GM23338 (cell line): ENCODE results near the gene DNAH8. TPM values are rescaled to one million over a fixed set of nuclear protein-coding genes. Genes with fewer than 3 reads are reported as not detected.

Experiments
- ATAC-seq: fragments of 200-7000 bp; cut with Tn5 transposase; 3 replicates; pipeline ENCODE4 v1.9.1; 2020
- DNase-seq: peaks from one replicate; pipeline ENCODE4 v3.0.0-alpha.2; 2015; ENCODE audit warnings: low spot score
- H2AFZ ChIP-seq: fragments of 200-600 bp; sonication (generic); 2 replicates; pipeline ENCODE4 v1.8.0; 2016; ENCODE audit warnings: antibody characterized with exemption, mild to moderate bottlenecking, moderate library complexity
- H3F3A ChIP-seq: fragments of 200-600 bp; sonication (generic); replicated peaks from 2 replicates; pipeline ENCODE4 v1.8.0; 2017; ENCODE audit warnings: antibody characterized with exemption, mixed run types, low read depth
- H3K27ac ChIP-seq: fragments of 200-600 bp; sonication (generic); 2 replicates; pipeline ENCODE4 v1.6.1; 2016; ENCODE audit warnings: low read depth
- H3K27me3 ChIP-seq: fragments of 200-600 bp; sonication (generic); 2 replicates; pipeline ENCODE4 v1.8.0; 2016; ENCODE audit warnings: mild to moderate bottlenecking, mixed run types, moderate library complexity; ENCODE audit not compliant: insufficient read depth
- H3K36me3 ChIP-seq: fragments of 200-600 bp; sonication (generic); 2 replicates; pipeline ENCODE4 v1.8.0; 2016; ENCODE audit warnings: mild to moderate bottlenecking; ENCODE audit not compliant: insufficient read depth
- H3K4me1 ChIP-seq: fragments of 200-600 bp; sonication (generic); 2 replicates; pipeline ENCODE4 v1.8.0; 2016; ENCODE audit warnings: mild to moderate bottlenecking, moderate library complexity; ENCODE audit not compliant: insufficient read depth
- H3K4me2 ChIP-seq: fragments of 200-600 bp; sonication (generic); 2 replicates; pipeline ENCODE4 v1.7.1; 2017; ENCODE audit warnings: mixed run types
- H3K4me3 ChIP-seq: fragments of 200-600 bp; sonication (generic); 2 replicates; pipeline ENCODE4 v1.6.1; 2016; ENCODE audit warnings: mixed run types
- H3K79me2 ChIP-seq: fragments of 200-600 bp; sonication (generic); replicated peaks from 2 replicates; pipeline ENCODE4 v1.8.0; 2017; ENCODE audit warnings: mild to moderate bottlenecking; ENCODE audit not compliant: insufficient read depth
- H3K9me2 ChIP-seq: fragments of 200-600 bp; sonication (generic); 2 replicates; pipeline ENCODE4 v1.8.0; 2017; ENCODE audit not compliant: insufficient read depth
- H4K20me1 ChIP-seq: fragments of 200-600 bp; sonication (generic); replicated peaks from 2 replicates; pipeline ENCODE4 v1.8.0; 2017; ENCODE audit warnings: mild to moderate bottlenecking; ENCODE audit not compliant: insufficient read depth
- H3K27ac Mint-ChIP-seq: 2 replicates; pipeline ENCODE4 v1.8.0; 2020; ENCODE audit warnings: inconsistent platforms, mild to moderate bottlenecking, moderate library complexity, mixed read lengths
- H3K27me3 Mint-ChIP-seq: 3 replicates; pipeline ENCODE4 v1.8.0; 2022; ENCODE audit warnings: low read depth, mild to moderate bottlenecking, moderate library complexity, mixed read lengths, inconsistent platforms; ENCODE audit not compliant: insufficient read depth, poor library complexity
- H3K36me3 Mint-ChIP-seq: 3 replicates; pipeline ENCODE4 v1.8.0; 2021; ENCODE audit warnings: low read depth, mild to moderate bottlenecking, inconsistent platforms, moderate library complexity, mixed read lengths
- H3K4me1 Mint-ChIP-seq: 3 replicates; pipeline ENCODE4 v1.8.0; 2020; ENCODE audit warnings: mild to moderate bottlenecking, inconsistent platforms, mixed read lengths
- H3K4me3 Mint-ChIP-seq: 3 replicates; pipeline ENCODE4 v1.8.0; 2021; ENCODE audit warnings: moderate library complexity, mild to moderate bottlenecking, inconsistent platforms, mixed read lengths
- H3K9me3 Mint-ChIP-seq: 3 replicates; pipeline ENCODE4 v1.8.0; 2020; ENCODE audit warnings: moderate library complexity, mild to moderate bottlenecking, inconsistent platforms, mixed read lengths
- CREB1 ChIP-seq: fragments of 250-450 bp; sonication (Bioruptor Pico); IDR thresholded peaks from 2 replicates; pipeline ENCODE4 v1.5.0; 2020; ENCODE audit warnings: low read depth, mild to moderate bottlenecking, moderate library complexity
- EZH2 ChIP-seq: fragments of 200-600 bp; sonication (generic); IDR thresholded peaks from one replicate; pipeline ENCODE4 v1.8.0; 2017; ENCODE audit warnings: antibody characterized with exemption, mild to moderate bottlenecking, low read depth; ENCODE audit not compliant: unreplicated experiment
- JUNB ChIP-seq: IDR thresholded peaks from one replicate; pipeline ENCODE4 v1.6.1; 2016; ENCODE audit warnings: antibody characterized with exemption; ENCODE audit not compliant: unreplicated experiment
- NANOG ChIP-seq: IDR thresholded peaks from 2 replicates; pipeline ENCODE4 v1.6.1; 2016; ENCODE audit warnings: antibody characterized with exemption, borderline replicate concordance
- POLR2AphosphoS5 ChIP-seq: IDR thresholded peaks from 2 replicates; pipeline ENCODE4 v1.6.1; 2016; ENCODE audit warnings: antibody characterized with exemption, low read depth
- REST ChIP-seq: IDR thresholded peaks from one replicate; pipeline ENCODE4 v1.6.1; 2018; ENCODE audit warnings: antibody characterized with exemption; ENCODE audit not compliant: unreplicated experiment
- STAT1 ChIP-seq: IDR thresholded peaks from one replicate; pipeline ENCODE4 v1.6.1; 2016; ENCODE audit warnings: antibody characterized with exemption; ENCODE audit not compliant: unreplicated experiment
- ZNF114 ChIP-seq: fragments of 250-450 bp; sonication (Bioruptor Pico); IDR thresholded peaks from 2 replicates; pipeline ENCODE4 v1.5.0; 2020; ENCODE audit warnings: mild to moderate bottlenecking, moderate library complexity
- ZNF331 ChIP-seq: fragments of 250-450 bp; sonication (Bioruptor Pico); IDR thresholded peaks from 2 replicates; pipeline ENCODE4 v1.5.0; 2020; ENCODE audit warnings: low read depth, mild to moderate bottlenecking, moderate library complexity
- ZNF462 ChIP-seq: fragments of 250-450 bp; sonication (Bioruptor Pico); IDR thresholded peaks from 2 replicates; pipeline ENCODE4 v1.5.0; 2020; ENCODE audit warnings: mild to moderate bottlenecking, moderate library complexity
- polyA plus RNA-seq: library from polyadenylated mRNA; unstranded; fragments of >200 nt; fragmentation: Nextera tagmentation; extraction: Ambion mirVana; gene quantifications from 2 replicates; pipeline ENCODE4 v1.2.1, GENCODE V29; 2016
- total RNA-seq: library from RNA; depleted of rRNA; stranded (reverse); fragments of >200 nt; shearing (Covaris generic); gene quantifications from 2 replicates; pipeline ENCODE4 v1.2.3, GENCODE V29; 2014
- TF ChIP-seq, protein P1 (sequence below): IDR thresholded peaks from 2 replicates; pipeline ENCODE4 v1.6.1; 2016; ENCODE audit warnings: antibody characterized with exemption

DNAH8 gene
- total and polyA plus RNA-seq, 2 experiments from 2014 or later: 0.02 TPM; not detected in 1

DNA sequence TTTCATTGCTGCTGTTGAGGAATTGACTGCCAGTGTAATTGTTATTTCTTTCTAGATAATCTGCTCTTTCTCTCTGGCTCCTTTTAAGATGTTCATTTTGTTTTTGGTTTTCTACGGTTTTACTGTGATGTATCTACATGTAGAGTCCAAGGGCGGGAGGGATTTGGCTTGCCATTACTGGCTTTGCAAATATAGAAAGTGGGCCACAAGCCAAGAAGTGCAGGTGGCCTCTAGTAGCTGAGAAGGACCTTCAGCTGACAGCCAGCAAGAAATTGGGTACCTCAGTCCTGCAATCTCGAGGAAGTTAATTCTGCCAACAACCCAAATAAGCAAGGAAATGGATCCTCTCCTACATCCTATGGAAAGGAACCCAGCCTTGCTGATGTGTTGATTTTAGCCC is 290.7 kb downstream of the DNAH8 start (continued):
- TF ChIP-seq REST (no peak), ZNF331 (CRISPR knock-in tag) (no peak), JUNB (no peak), EZH2 (no peak), POLR2AphosphoS5 (no peak)

DNA sequence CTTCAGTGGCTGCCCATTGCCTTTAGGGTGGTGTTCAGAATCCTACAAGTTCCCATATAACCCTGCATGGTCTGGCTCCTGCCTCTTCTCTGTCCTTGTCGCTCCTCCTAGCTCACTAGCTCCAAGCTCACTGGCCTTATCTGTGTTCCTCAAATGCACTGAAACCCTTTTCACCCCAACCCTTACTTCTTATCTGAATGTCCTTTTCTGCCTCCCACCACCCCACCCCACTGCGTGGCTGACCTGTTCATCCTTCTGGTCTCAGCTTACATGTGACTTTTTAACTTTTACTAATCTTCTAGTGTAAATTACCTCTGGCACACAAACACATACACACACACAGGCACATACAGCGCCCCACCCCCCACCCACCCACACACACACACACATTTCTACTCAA is 292.5 kb downstream of the DNAH8 start:
- H3K27ac Mint-ChIP-seq: no peak overlapping the region
- H3K27me3 Mint-ChIP-seq: no peaks in the 10 kb centered on the region
- TF ChIP-seq NANOG (no peak), JUNB (no peak), STAT1 (no peak), REST (no peak), ZNF331 (CRISPR knock-in tag) (no peak), CREB1 (CRISPR knock-in tag) (no peak), ZNF462 (CRISPR knock-in tag) (no peak), ZNF114 (no peak)
- TF ChIP-seq, protein P1, sequence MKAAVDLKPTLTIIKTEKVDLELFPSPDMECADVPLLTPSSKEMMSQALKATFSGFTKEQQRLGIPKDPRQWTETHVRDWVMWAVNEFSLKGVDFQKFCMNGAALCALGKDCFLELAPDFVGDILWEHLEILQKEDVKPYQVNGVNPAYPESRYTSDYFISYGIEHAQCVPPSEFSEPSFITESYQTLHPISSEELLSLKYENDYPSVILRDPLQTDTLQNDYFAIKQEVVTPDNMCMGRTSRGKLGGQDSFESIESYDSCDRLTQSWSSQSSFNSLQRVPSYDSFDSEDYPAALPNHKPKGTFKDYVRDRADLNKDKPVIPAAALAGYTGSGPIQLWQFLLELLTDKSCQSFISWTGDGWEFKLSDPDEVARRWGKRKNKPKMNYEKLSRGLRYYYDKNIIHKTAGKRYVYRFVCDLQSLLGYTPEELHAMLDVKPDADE: no peak

More for the DNA sequence above, 292.5 kb downstream of the DNAH8 start:
- H3K9me3 Mint-ChIP-seq: no peaks in the 10 kb centered on the region
- H3K4me1 Mint-ChIP-seq: peaks cover 3% of the 10 kb centered on the region; the same call in 1 of the 3 replicates
- DNase-seq (no peak), ATAC-seq (no peak)
- no peaks in the 10 kb centered on the region for H3K36me3 ChIP-seq
- no peaks in the 10 kb centered on the region for H3F3A ChIP-seq
- no peaks in the 10 kb centered on the region for H3K4me1 ChIP-seq
- no peak overlapping the region for H3K4me3 Mint-ChIP-seq
- no peak overlapping the region for H3K4me3 ChIP-seq
- H3K27ac ChIP-seq: no peak overlapping the region
- no peak overlapping the region for H3K4me2 ChIP-seq
- H3K36me3 Mint-ChIP-seq: no peaks in the 10 kb centered on the region
- no peaks in the 10 kb centered on the region for H3K79me2 ChIP-seq
- H3K27me3 ChIP-seq: no peaks in the 10 kb centered on the region
- no peaks in the 10 kb centered on the region for H4K20me1 ChIP-seq
- H3K9me2 ChIP-seq: no peaks in the 10 kb centered on the region
- H2AFZ ChIP-seq: no peak overlapping the region
